ENCODE results near the gene TBC1D8. TPM values are rescaled to one million over a fixed set of nuclear protein-coding genes. Genes with fewer than 3 reads are reported as not detected.

TBC1D8 gene
- total and polyA plus RNA-seq, 4 donors: 10.4 to 38.6 (median 13.4) TPM

GRCh38 chr2:101047774-101048173 lies 103.4 kb downstream of the TBC1D8 start:
- H3K27me3 ChIP-seq (ENCODE audit: control insufficient read depth in 4 of 4, insufficient read depth in 4 of 4, low read length in 3 of 4): no peaks in the 10 kb centered on the region
- H3K27ac ChIP-seq (ENCODE audit: low read depth in 1 of 2, low read length in 2 of 2): no peak overlapping the region
- H3K36me3 ChIP-seq (ENCODE audit: control insufficient read depth in 4 of 4, insufficient read depth in 3 of 4, low read depth in 1 of 4, low read length in 3 of 4): peaks cover 0 to 28% (median 11%) of the 10 kb centered on the region in 4 donors
- no peak for DNase-seq (ENCODE audit: low spot score)
- no peaks in the 10 kb centered on the region for H3K4me1 ChIP-seq (ENCODE audit: control insufficient read depth in 4 of 4, insufficient read depth in 4 of 4, low read length in 3 of 4)
- WGBS: 89% methylated on average over 6 of the region's 6 CpGs
- H3K9ac ChIP-seq (ENCODE audit: low read depth in 1 of 2, low read length in 2 of 2): no peak overlapping the region
- H3K4me3 ChIP-seq (ENCODE audit: low read depth in 1 of 3, low read length in 3 of 3): no peak overlapping the region
- no peaks in the 10 kb centered on the region for H3K9me3 ChIP-seq (ENCODE audit: control insufficient read depth in 4 of 4, low read length in 3 of 4)
- TF ChIP-seq GABPA (IDR thresholded peaks at IDR 0.05 in 1 of 2, conservative IDR thresholded peaks at IDR 0.05 in 1 of 2): no peak
- TF ChIP-seq MAX (IDR thresholded peaks at IDR 0.05): no peak
- TF ChIP-seq RXRA (IDR thresholded peaks at IDR 0.05): no peak
- no peak for TF ChIP-seq HNF4A (conservative IDR thresholded peaks at IDR 0.05)
- no peak for TF ChIP-seq FOXA2 (IDR thresholded peaks at IDR 0.05)
- no peak for TF ChIP-seq CTCF (IDR thresholded peaks at IDR 0.05; ENCODE audit: low read depth, low read length, missing input control)
- TF ChIP-seq NR2F2 (IDR thresholded peaks at IDR 0.05): no peak
- TF ChIP-seq FOXA1 (IDR thresholded peaks at IDR 0.05): no peak
- no peak for TF ChIP-seq SP1 (IDR thresholded peaks at IDR 0.05)
- TF ChIP-seq ATF3 (IDR thresholded peaks at IDR 0.05): no peak
- no peak for TF ChIP-seq YY1 (IDR thresholded peaks at IDR 0.05)
- no peak for TF ChIP-seq EGR1 (IDR thresholded peaks at IDR 0.05; ENCODE audit: low read depth in 2 of 2)
- no peak for TF ChIP-seq REST (IDR thresholded peaks at IDR 0.05)
- no peak for TF ChIP-seq HNF4G (IDR thresholded peaks at IDR 0.05)
- no peak for TF ChIP-seq JUND (IDR thresholded peaks at IDR 0.05)
- no peak for TF ChIP-seq TAF1 (conservative IDR thresholded peaks at IDR 0.05)
- no peak for TF ChIP-seq ZBTB33 (IDR thresholded peaks at IDR 0.05)
- TF ChIP-seq RAD21 (IDR thresholded peaks at IDR 0.05): no peak
